Spleen (tissue), 11 donors: ENCODE data around the gene GLS. TPM values are rescaled to one million over a fixed set of nuclear protein-coding genes. Genes with fewer than 3 reads are reported as not detected.

ENCODE experiments used
- DNase-seq: peaks from one replicate; pipeline ENCODE4 v3.0.0-alpha.2; 2020
- H3K27ac ChIP-seq, 8 donors: fragments of 200-600 bp; sonication (generic) in 7 of 8; 1 replicate in 4 of 8; 2 replicates in 4 of 8; pipeline versions ENCODE4 v1.5.0 to v1.8.0; 2016 to 2021; ENCODE audit warnings: inconsistent platforms in 4 of 8, mild to moderate bottlenecking in 4 of 8, moderate library complexity in 1 of 8
- H3K27me3 ChIP-seq, 7 donors: fragments of 200-600 bp; sonication (generic) in 6 of 7; replicated peaks in 1 of 7; 1 replicate in 4 of 7; 2 replicates in 3 of 7; pipeline versions ENCODE4 v1.5.0 to v1.8.0; 2016 to 2021; ENCODE audit warnings: inconsistent platforms in 3 of 7, mild to moderate bottlenecking in 1 of 7
- H3K36me3 ChIP-seq, 6 donors: fragments of 200-600 bp; sonication (generic) in 5 of 6; 1 replicate in 4 of 6; 2 replicates in 2 of 6; pipeline versions ENCODE4 v1.5.0 to v1.8.0; 2016 to 2021; ENCODE audit warnings: inconsistent platforms in 2 of 6
- H3K4me1 ChIP-seq, 6 donors: fragments of 200-600 bp; sonication (generic) in 5 of 6; 1 replicate in 3 of 6; 2 replicates in 3 of 6; pipeline versions ENCODE4 v1.5.0 to v1.8.0; 2016 to 2021; ENCODE audit warnings: inconsistent platforms in 3 of 6
- H3K4me3 ChIP-seq, 8 donors: fragments of 200-600 bp; sonication (generic) in 7 of 8; 1 replicate in 4 of 8; 2 replicates in 4 of 8; pipeline versions ENCODE4 v1.5.0 to v1.8.0; 2016 to 2021; ENCODE audit warnings: inconsistent platforms in 4 of 8, mild to moderate bottlenecking in 4 of 8, moderate library complexity in 2 of 8
- H3K9me3 ChIP-seq, 8 donors: fragments of 200-600 bp; sonication (generic) in 7 of 8; 1 replicate in 4 of 8; 2 replicates in 4 of 8; pipeline versions ENCODE4 v1.5.0 to v1.8.0; 2016 to 2021; ENCODE audit warnings: inconsistent platforms in 4 of 8
- POLR2A ChIP-seq, 3 donors: fragments of 450-650 bp; IDR thresholded peaks; one replicate each; pipeline ENCODE4 v1.5.1; 2017; ENCODE audit warnings: antibody characterized with exemption in 3 of 3, mild to moderate bottlenecking in 1 of 3
- POLR2AphosphoS5 ChIP-seq, 3 donors: sonication (generic); formaldehyde crosslinking; IDR thresholded peaks; one replicate each; pipeline ENCODE4 v1.5.1; 2017; ENCODE audit warnings: antibody characterized with exemption in 3 of 3
- WGBS, 5 donors: extraction: QIAGEN DNeasy Blood & Tissue Kit in 3 of 5; methylation state at CpG; one replicate each; pipeline versions ENCODE4 v1.1.5 to v1.1.7; 2013 to 2018; 5-methylcytosine and 5-hydroxymethylcytosine counted together
- intact Hi-C: fragments of 100-400 bp; cut with DNase I; formaldehyde crosslinking; loops from one replicate; pipeline ENCODE4 v1.15.0; 2023; ENCODE audit warnings: low total_unique reads
- polyA plus RNA-seq, 3 donors: library from polyadenylated mRNA; stranded (reverse); fragments of 200-250 nt; gene quantifications; one replicate each; pipeline ENCODE4 v1.2.1, GENCODE V29; 2013
- total RNA-seq, 7 donors: library from RNA; depleted of rRNA in 3 of 7; stranded (reverse); fragments of >200 nt in 3 of 7; fragmentation: NEBNext Ultra II Directional in 4 of 7; extraction: Animal tissue kit (Norgen Biotek cat#: 25700) in 4 of 7; gene quantifications; one replicate each; pipeline versions ENCODE4 v1.1.0 to v1.2.1, GENCODE V29; 2016 to 2021
- TF ChIP-seq, protein P1 (sequence below), 11 experiments: fragments of 200-600 bp in 7 of 11; fragments of 450-650 bp in 4 of 11; sonication (generic) in 4 of 11; IDR thresholded peaks in 8 of 11; conservative IDR thresholded peaks in 3 of 11; 1 replicate in 7 of 11; 2 replicates in 4 of 11; pipeline versions ENCODE4 v1.4.0 to v1.8.0; 2016 to 2021; ENCODE audit warnings: antibody characterized with exemption in 11 of 11, inconsistent platforms in 4 of 11, mild to moderate bottlenecking in 1 of 11
- donor health status: healthy with polysubstance abuse.
- donor health status: DM: no; HTN: no; CAD: no; lungs with moderate emphysema.
- donor health status: DM: no; HTN: no; CAD: no.
- donor health status: Bipolar disorder and iron deficiency.
- donor health status: healthy.
- donor health status: DM: no; HTN: no; CAD: no.
- donor health status: DM: yes; HTN: yes; CAD: no.

Gene GLS
- total and polyA plus RNA-seq, 10 donors = 42.3 to 254 (median 176) TPM

DNA sequence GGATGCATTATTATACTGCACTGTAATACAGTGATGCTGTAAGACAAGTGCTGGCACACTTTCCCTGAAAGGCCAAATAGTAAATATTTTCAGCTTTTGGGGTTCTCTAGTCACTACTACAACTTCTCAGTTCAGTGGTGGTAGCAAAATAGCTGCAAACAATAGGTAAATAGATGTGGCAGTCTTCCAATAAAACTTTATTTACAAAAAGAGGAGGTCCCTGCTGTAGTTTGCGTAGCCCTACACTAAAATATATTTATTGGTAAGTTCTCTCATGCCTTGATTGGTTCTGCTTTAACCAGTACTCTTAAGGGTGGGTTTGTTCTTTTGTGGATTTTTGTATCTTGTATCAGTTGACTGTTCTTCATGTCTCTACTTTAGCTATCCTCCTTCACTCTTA lies 7.8 kb downstream of the GLS start:
- WGBS, 5 donors = 84 to 100% (median 94%) methylated on average over 1 of the region's 1 CpG
- Histone ChIP-seq H3K4me3 (no peak overlapping the region), H3K9me3 (no peaks in the 10 kb centered on the region), H3K4me1 (peaks cover 62 to 100% (median 99%) of the 10 kb centered on the region in 6 donors), H3K36me3 (peaks cover 0 to 7% (median 0%) of the 10 kb centered on the region in 6 donors), H3K27ac (peak overlapping the region in 5 of 8 donors; percentile 17 to 45 (median 23)), H3K27me3 (no peaks in the 10 kb centered on the region)
- TF ChIP-seq POLR2AphosphoS5 (IDR thresholded peaks at IDR 0.05) (no peak), POLR2A (IDR thresholded peaks at IDR 0.05) (no peak)
- TF ChIP-seq, protein P1, sequence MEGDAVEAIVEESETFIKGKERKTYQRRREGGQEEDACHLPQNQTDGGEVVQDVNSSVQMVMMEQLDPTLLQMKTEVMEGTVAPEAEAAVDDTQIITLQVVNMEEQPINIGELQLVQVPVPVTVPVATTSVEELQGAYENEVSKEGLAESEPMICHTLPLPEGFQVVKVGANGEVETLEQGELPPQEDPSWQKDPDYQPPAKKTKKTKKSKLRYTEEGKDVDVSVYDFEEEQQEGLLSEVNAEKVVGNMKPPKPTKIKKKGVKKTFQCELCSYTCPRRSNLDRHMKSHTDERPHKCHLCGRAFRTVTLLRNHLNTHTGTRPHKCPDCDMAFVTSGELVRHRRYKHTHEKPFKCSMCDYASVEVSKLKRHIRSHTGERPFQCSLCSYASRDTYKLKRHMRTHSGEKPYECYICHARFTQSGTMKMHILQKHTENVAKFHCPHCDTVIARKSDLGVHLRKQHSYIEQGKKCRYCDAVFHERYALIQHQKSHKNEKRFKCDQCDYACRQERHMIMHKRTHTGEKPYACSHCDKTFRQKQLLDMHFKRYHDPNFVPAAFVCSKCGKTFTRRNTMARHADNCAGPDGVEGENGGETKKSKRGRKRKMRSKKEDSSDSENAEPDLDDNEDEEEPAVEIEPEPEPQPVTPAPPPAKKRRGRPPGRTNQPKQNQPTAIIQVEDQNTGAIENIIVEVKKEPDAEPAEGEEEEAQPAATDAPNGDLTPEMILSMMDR (IDR thresholded peaks at IDR 0.05 in 8 of 11, conservative IDR thresholded peaks at IDR 0.05 in 3 of 11) = no peak
- intact Hi-C loops = no loop called here
- DNase-seq = no peak

DNA sequence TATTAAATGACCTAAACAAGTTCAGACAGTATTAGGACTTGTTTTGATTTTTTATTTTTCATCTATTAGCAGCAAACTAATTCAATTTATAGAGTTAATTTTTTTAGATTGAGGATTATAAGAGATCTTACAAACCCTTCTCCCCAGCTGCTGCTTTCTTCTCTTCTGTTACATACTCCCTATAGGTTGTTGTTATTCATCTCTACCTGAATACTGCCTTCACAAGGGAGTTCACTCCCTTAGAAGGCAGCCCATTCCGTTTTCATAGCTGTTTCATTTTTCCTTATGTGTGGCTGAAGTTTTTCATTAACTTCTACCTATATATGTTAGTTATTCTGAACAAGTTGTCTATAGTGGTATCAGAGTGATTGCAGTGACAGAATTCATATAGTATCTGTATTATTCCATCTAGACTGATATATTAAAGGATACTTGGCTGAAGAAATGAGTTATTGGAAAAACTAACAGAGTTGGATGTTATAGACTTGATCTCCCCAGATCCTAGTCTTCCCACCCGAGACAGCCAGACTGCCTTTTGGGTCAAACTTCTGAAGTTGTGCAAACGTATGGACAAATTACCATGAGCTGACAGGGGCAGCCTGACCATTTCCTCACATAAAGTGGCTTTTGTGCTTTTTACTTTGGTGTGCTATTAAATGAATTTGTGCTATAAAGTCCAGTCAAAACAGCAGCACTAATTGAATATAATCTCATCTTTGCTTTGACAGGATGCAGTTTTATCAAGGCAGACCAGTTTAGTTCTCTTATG lies 8.7 kb downstream of the GLS start:
- no peak for DNase-seq
- intact Hi-C loops = no loop called here
- Histone ChIP-seq H3K27ac (peak overlapping the region in 4 of 8 donors; percentile 2 to 36 (median 18)), H3K36me3 (peaks cover 0 to 7% (median 0%) of the 10 kb centered on the region in 6 donors), H3K4me1 (peaks cover 52 to 100% (median 98%) of the 10 kb centered on the region in 6 donors), H3K4me3 (no peak overlapping the region), H3K9me3 (no peaks in the 10 kb centered on the region), H3K27me3 (no peaks in the 10 kb centered on the region)
- TF ChIP-seq, protein P1 (IDR thresholded peaks at IDR 0.05 in 8 of 11, conservative IDR thresholded peaks at IDR 0.05 in 3 of 11) = no peak
- no peak for TF ChIP-seq POLR2A (IDR thresholded peaks at IDR 0.05)
- TF ChIP-seq POLR2AphosphoS5 (IDR thresholded peaks at IDR 0.05) = no peak
- 50 to 74% (median 65%) methylated on average over 3 of the region's 3 CpGs for WGBS, 5 donors

DNA sequence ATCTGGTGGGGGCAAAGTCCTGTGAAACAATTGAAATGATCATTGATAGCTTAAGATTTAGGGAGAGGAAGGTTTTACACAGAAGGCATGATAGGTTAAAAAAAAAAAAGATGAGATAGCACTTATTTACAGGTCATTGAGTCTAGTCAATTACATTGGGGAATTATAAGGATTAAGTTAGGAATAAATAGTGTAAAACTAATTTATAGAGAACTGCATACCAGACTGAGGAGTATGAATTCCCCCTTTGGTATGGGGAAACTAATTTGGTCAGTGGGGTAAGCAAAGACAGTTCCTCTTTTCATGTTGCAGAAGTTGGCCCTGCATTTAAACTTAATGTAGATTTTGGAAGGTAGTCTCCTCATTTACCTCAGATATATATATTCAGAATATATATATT lies 10.8 kb downstream of the GLS start:
- Histone ChIP-seq H3K4me1 (peaks cover 42 to 91% (median 84%) of the 10 kb centered on the region in 6 donors), H3K9me3 (no peaks in the 10 kb centered on the region), H3K4me3 (no peak overlapping the region), H3K27me3 (no peaks in the 10 kb centered on the region), H3K36me3 (peaks cover 0 to 28% (median 10%) of the 10 kb centered on the region in 6 donors), H3K27ac (peak overlapping the region in 5 of 8 donors; percentile 2 to 47 (median 26))
- intact Hi-C loops = no loop called here
- no peak for TF ChIP-seq POLR2A (IDR thresholded peaks at IDR 0.05)
- TF ChIP-seq, protein P1 (IDR thresholded peaks at IDR 0.05 in 8 of 11, conservative IDR thresholded peaks at IDR 0.05 in 3 of 11) = no peak
- TF ChIP-seq POLR2AphosphoS5 (IDR thresholded peaks at IDR 0.05) = no peak
- no peak for DNase-seq

DNA sequence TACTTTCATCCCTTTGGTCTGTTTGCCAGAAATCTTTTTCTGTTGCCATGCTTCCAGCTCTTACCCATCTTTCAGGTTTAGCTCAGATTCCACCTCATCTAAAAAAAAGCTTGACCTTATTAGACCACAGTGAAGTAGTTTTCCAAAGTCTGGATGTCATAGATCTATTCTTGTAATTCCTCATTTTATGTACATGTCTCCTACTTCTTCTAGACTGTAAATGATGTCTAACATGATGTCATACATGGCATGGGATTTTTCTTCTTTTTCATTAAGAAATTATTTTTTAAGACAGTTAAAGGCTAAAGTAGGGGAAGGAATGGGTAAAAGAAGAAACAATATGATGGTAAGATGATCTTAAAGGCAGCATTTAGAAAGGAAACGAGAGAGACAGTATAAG lies 11.3 kb downstream of the GLS start:
- H3K9me3 ChIP-seq = no peaks in the 10 kb centered on the region
- intact Hi-C loops = no loop called here
- TF ChIP-seq, protein P1 (IDR thresholded peaks at IDR 0.05 in 8 of 11, conservative IDR thresholded peaks at IDR 0.05 in 3 of 11) = no peak
- no peak for TF ChIP-seq POLR2A (IDR thresholded peaks at IDR 0.05)
- H3K36me3 ChIP-seq = peaks cover 0 to 33% (median 15%) of the 10 kb centered on the region in 6 donors
- DNase-seq = no peak
- H3K27ac ChIP-seq = peak overlapping the region in 5 of 8 donors; percentile 2 to 31 (median 26)
- WGBS, 5 donors = 61 to 80% (median 69%) methylated on average over 1 of the region's 1 CpG
- no peaks in the 10 kb centered on the region for H3K27me3 ChIP-seq
- peaks cover 41 to 88% (median 79%) of the 10 kb centered on the region in 6 donors for H3K4me1 ChIP-seq
- no peak overlapping the region for H3K4me3 ChIP-seq
